Transverse colon (tissue), 3 donors: ENCODE data around the gene SDR39U1.

ENCODE experiments used
- CTCF ChIP-seq, 5 experiments: fragments of 200-600 bp in 3 of 5; fragments of 450-650 bp in 2 of 5; sonication (generic) in 3 of 5; IDR thresholded peaks; 1 replicate in 2 of 5; 2 replicates in 3 of 5; pipeline ENCODE4 v1.5.1; 2016 to 2017; ENCODE audit warnings: antibody characterized with exemption in 5 of 5, inconsistent platforms in 3 of 5, mild to moderate bottlenecking in 2 of 5, moderate library complexity in 1 of 5
- POLR2A ChIP-seq: fragments of 450-650 bp; IDR thresholded peaks from one replicate; pipeline ENCODE4 v1.6.1; 2016; ENCODE audit warnings: antibody characterized with exemption, mild to moderate bottlenecking, moderate library complexity

- TF ChIP-seq CTCF (IDR thresholded peaks at IDR 0.05) (no peak), POLR2A (no peak)
Observed at GRCh38 chr14:24456980-24457379, 14.4 kb upstream of the SDR39U1 start.
